Suppressor macrophage (primary cell): ENCODE measurements around the gene MED25.

Experiments
- DNase-seq, 4 experiments: peaks; one replicate each; pipeline ENCODE4 v3.0.0-alpha.2; 2020 to 2022
- total RNA-seq, 17 experiments: gene quantifications; one replicate each; lab custom pipeline; 2026; ENCODE audit warnings: mixed read lengths in 6 of 17, inconsistent platforms in 3 of 17; lab: John Stamatoyannopoulos, UW

Gene MED25
- total RNA-seq: 11.5 to 83.2 (median 33.3) reads per million in 17 experiments

- DNase-seq: peak; percentile 92 to 96 (median 94)
Measured at GRCh38 chr19:49817964-49818648, at the start of gene MED25. Gene MED25, plus strand, starts transcription at chr19:49818289. Its CDS starts 53 bp downstream, at chr19:49818342.

- no peak for DNase-seq
Measured at GRCh38 chr19:49770529-49770928, 47.6 kb upstream of the MED25 start.

- DNase-seq: no peak
Measured at GRCh38 chr19:49771674-49772139, 46.4 kb upstream of the MED25 start.

- DNase-seq: no peak
Measured at GRCh38 chr19:49772850-49773432, 45.1 kb upstream of the MED25 start.

- no peak for DNase-seq
Measured at GRCh38 chr19:49773663-49774350, 44.3 kb upstream of the MED25 start.

GRCh38 chr19:49774969-49775368, 43.1 kb upstream of the MED25 start:
- DNase-seq: no peak

- DNase-seq: no peak
Measured at GRCh38 chr19:49775742-49776370, 42.2 kb upstream of the MED25 start.

- DNase-seq: no peak
Measured at GRCh38 chr19:49776371-49776764, 41.7 kb upstream of the MED25 start.

GRCh38 chr19:49779731-49780555, 38.1 kb upstream of the MED25 start:
- DNase-seq: peak; percentile 52 to 78 (median 67)

- no peak for DNase-seq
Measured at GRCh38 chr19:49780861-49781260, 37.2 kb upstream of the MED25 start.

GRCh38 chr19:49781394-49781793, 36.7 kb upstream of the MED25 start:
- peak in 3 of 4 experiments; percentile 16 to 37 (median 34) for DNase-seq

- no peak for DNase-seq
Measured at GRCh38 chr19:49782515-49782914, 35.6 kb upstream of the MED25 start.

GRCh38 chr19:49786376-49786820, 31.7 kb upstream of the MED25 start:
- DNase-seq: no peak

GRCh38 chr19:49787746-49788145, 30.3 kb upstream of the MED25 start:
- DNase-seq: no peak

GRCh38 chr19:49788857-49789256, 29.2 kb upstream of the MED25 start:
- DNase-seq: no peak

GRCh38 chr19:49790866-49791265, 27.2 kb upstream of the MED25 start:
- no peak for DNase-seq

- DNase-seq: no peak
Measured at GRCh38 chr19:49791776-49792445, 26.2 kb upstream of the MED25 start.

GRCh38 chr19:49792829-49793560, 25.1 kb upstream of the MED25 start:
- DNase-seq: no peak

GRCh38 chr19:49793561-49793840, 24.6 kb upstream of the MED25 start:
- peak in 2 of 4 experiments; percentile 14 to 40 for DNase-seq

GRCh38 chr19:49795615-49796014, 22.5 kb upstream of the MED25 start:
- no peak for DNase-seq

GRCh38 chr19:49798574-49798973, 19.5 kb upstream of the MED25 start:
- no peak for DNase-seq
